HG03135 (cell line): ENCODE results near the gene THOC5.
"Not testable (repeated sequence)": the region's sequence is repeated elsewhere in the genome, so short reads cannot be mapped to it uniquely, and the experiment has no call there.

Experiments used
- ATAC-seq: cut with Tn5 transposase; IDR thresholded peaks from one replicate; pipeline ENCODE4 v1.9.1; 2021; ENCODE audit warnings: mild to moderate bottlenecking, moderate library complexity; ENCODE audit not compliant: unreplicated experiment

Gene THOC5

DNA sequence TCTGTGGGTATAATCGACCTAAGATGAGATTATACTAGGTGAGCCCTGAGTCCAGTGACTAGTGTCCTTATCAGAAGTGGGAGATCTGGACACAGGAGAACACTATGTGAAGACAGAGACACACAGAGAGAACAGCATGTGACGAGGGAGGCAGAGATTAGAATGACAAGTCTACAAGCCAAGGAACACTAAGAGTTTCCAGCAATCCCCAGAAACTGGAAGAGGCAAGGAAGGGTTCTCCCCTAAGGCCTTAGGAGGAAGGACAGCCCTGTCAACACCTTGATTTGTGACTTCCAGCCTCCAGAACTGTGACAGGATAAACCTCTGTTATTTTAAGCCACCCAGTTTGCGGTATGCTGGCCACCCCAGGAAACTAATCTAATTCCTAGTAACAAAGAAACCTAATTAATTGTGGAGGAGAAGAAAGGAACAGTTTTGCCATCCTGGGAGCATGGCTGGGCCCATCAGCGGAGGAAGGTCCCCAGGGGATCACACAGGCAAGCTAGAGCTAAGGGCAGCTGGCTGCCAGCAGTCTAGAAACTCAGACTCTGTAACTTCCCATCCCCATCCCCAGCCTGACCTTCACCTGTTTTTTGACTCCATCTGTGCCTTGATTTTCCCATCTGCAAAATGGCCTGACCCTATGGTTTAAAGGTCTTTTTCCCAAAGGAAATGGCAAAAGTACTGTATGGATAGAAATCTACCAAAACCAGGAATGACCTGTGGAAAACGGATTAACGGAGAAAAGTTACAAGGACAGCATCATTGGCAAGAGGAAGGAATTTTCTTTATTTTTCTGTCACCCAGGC lies 10.3 kb upstream of the THOC5 start:
- ATAC-seq: no peak

DNA sequence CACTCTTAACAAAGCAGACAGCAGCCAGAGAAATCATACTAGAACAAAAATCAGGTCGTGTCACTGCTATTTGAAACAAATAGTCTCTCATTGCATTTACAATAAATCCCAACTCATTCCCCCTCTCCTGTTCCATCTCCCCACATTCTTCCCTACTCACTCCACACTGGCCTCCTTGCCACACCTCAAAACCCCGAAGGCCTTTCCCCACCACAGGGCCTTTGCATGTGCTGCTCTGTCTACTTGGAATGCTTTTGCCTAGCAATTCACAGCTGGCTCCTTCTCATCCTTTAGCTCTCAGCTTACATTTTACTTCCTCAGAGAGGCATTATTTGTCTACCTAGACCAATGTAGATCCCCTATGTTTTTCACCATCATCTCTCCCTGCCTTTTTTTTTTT lies 6.3 kb upstream of the THOC5 start:
- no peak for ATAC-seq

- ATAC-seq: no peak
Measured at GRCh38 chr22:29559030-29559429, 5.5 kb upstream of the THOC5 start.

GRCh38 chr22:29555065-29555644 lies 1.6 kb upstream of the THOC5 start:
- ATAC-seq: no peak

DNA sequence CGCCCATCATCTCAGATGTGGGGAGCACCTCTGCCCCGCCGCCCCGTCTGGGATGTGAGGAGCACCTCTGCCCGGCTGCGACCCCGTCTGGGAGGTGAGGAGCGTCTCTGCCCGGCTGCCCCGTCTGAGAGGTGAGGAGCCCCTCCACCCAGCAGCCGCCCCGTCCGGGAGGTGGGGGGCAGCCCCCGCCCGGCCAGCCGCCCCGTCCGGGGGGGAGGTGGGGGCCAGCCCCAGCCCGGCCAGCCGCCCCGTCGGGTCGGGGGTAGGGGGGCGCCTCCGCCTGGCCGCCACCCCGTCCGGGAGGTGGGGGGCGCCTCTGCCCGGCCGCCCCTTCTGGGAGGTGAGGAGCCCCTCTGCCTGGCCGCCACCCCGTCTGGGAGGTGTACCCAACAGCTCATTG lies 1.2 kb downstream of the THOC5 start:
- not testable (repeated sequence) for ATAC-seq

DNA sequence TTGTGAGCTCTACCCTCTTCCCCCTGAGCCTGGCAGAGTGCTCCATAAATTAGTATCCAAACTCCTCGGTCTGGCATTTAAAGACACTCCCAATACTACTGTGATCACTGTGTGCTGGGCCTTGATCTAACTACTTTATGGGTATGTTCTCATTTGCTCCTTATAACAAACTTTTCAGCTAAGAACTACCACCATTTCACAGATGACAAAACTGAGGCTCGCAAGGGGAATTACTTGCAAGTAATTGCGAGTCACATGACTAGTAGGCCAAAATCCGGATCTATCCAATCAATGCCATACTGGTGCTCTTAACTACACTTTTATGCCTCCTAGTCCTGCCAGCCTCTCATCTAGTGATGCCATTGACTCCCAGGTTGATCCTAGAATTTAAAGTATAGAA lies 3.6 kb downstream of the THOC5 start:
- ATAC-seq: no peak

DNA sequence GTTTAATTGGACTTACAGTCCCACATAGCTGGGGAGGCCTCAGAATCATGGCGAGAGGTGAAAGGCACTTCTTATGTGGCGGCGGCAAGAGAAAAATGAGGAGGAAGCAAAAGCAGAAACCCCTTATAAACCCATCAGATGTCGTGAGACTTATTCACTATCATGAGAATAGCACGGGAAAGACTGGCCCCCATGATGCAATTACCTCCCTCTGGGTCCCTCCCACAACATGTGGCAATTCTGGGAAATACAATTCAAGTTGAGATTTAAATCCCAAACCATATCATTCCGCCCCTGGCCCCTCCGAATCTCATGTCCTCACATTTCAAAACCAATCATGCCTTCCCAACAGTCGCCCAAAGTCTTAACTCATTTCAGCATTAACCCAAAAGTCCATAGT lies 8.5 kb downstream of the THOC5 start:
- not testable (repeated sequence) for ATAC-seq

GRCh38 chr22:29541845-29542244 lies 11.7 kb downstream of the THOC5 start:
- ATAC-seq: no peak

DNA sequence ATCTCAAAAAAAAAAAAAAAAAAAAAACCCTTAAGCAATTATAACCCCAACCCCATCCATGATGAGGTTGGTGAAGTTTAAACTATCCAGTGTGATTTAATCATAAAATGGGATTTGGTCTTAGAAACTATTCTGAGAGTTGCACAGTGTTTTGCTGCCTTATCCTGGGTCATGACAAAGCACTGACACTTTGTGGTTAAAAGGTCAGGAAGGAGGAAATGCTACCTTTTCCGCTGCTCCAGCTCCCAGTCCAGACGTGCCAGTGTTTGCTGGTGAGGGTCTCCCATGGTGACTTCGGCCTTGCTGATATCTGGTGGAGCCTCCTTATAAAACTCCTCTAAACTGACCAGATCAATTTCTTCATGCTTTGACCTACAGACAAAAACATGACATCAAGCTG lies 14.5 kb downstream of the THOC5 start:
- ATAC-seq: no peak

GRCh38 chr22:29536411-29536810 lies 17.1 kb downstream of the THOC5 start:
- ATAC-seq: no peak

GRCh38 chr22:29531419-29531818 lies 22.1 kb downstream of the THOC5 start:
- no peak for ATAC-seq

DNA sequence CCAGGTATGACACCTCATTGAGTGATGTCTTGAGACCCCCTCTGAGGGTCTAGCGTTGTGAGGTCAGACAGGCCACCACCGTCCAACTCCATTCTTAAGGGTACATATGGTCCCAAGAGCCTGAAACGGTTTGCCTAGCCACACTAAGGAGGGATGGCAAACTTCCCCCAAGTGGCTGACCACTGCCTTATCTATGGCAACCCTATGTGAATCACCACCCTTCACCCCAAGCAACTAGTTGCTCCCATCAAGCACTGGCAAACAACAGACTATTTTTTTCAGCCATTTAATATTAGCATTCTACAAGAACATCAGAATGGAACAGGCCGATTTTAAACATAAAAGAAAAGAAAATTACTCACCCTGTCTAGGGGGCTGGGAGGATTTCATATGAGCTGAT lies 22.8 kb downstream of the THOC5 start:
- ATAC-seq: no peak

DNA sequence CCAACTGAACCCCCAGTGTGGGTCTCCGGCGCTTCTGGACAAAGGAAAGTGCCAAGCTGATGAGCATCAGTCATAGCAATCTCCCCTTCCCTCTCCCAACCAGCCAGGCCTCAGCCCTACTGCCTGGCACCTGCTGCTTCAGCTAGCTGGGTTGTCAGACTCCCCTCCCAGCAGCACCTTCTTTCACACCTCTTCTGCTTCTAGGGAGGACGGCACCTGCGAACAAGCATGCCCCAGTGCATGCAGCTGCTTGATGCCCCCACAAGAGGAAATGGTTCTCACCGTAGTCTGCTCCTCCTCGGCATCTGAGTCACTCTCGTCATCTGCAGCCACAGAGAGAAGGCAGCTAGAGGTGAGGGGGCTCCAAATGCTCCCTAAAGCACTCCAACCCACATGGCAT lies 25.4 kb downstream of the THOC5 start:
- ATAC-seq: no peak

DNA sequence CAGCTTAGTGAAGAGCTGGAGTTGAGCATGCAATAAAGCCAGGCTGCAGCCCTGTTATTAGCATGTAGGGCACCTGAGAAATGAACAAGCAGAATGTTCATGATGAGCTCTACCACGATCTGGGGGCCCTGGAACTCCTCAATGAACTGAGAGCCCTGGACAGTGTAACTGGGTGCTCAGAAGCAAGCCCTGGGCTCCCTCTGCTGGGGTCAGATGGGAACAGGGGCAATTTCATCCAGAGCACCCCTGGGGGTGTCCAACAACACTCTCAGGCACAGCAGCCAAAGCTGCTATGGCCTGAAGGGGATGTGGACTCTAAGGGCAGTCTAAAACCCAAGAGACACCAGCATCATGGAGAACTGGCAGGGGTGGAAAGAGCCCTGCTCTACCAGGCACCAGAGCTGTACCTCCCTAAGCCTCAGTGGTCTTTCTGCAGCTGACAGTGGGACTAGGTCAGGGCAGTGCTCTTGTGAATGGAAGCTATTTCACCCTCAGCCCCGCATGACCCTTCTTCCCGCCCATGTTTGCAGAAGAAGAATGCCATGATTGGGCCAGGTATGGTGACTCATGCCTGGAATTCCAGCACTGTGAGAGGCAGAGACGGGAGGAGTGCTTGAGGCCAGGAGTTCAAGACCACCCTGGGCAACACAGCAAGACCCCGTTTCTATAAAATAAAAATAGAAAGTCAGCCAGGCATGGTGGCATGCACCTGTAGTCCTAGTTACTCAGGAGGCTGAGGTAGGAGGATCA lies 28.9 kb downstream of the THOC5 start:
- no peak for ATAC-seq

DNA sequence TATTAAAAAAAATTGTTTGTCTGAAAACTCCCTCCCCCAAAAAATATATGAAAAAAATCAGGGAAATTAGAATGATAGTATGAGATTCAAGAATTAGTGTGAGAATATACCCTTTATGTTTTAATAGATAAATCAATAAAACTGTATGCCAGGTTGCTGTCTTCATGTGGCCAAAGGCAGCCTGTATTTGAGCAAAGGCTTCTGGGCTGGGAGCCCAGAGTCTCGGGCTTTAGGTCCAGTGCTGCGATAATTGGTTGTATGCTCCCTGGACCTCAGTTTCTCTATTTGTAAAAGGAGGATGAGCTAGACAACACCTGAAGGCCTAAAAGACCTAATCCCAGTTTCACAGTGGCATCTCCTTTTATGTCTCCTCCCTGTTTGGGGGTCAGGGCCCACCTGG lies 29.8 kb downstream of the THOC5 start:
- ATAC-seq: no peak

- no peak for ATAC-seq
Measured at GRCh38 chr22:29521526-29521925, 32.0 kb downstream of the THOC5 start.

DNA sequence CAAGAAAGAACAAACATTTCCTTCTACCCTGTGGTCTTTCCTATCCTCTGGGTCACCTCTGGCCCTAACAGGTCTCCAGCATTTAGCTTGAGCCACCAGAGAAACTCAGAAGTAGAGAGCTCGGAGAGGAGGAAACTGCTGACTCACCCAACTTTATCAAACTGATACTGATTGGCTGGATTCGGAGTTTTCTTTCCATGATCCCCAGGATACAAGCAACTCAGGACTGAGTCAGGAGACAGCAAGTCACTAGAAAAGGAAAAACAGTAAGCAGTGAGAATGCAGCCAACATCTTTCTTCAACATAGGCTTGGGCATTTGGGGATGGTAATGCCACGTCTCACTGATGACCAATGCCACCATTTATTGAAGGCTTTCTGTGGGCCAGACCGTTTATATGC lies 32.7 kb downstream of the THOC5 start:
- no peak for ATAC-seq

- no peak for ATAC-seq
Measured at GRCh38 chr22:29519996-29520395, 33.6 kb downstream of the THOC5 start.

DNA sequence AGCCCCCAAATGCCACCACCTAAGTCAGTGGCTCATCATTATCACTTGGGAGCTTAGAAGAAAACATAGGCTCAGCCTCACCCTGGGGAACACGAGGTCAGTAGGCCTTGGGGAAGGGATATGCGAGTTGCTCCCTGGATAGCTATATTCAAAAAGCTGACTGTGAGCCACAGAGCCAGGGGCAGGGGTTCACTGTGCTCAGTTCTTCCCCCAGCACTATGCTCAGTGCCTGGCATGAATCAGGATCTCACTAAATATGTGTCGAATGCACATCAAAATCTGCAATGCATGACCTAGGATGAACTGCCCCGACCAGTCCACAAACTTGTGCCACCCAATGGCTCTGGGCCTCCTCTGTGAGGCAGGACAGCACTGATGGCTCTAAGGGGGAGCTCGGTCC lies 35.1 kb downstream of the THOC5 start:
- no peak for ATAC-seq

DNA sequence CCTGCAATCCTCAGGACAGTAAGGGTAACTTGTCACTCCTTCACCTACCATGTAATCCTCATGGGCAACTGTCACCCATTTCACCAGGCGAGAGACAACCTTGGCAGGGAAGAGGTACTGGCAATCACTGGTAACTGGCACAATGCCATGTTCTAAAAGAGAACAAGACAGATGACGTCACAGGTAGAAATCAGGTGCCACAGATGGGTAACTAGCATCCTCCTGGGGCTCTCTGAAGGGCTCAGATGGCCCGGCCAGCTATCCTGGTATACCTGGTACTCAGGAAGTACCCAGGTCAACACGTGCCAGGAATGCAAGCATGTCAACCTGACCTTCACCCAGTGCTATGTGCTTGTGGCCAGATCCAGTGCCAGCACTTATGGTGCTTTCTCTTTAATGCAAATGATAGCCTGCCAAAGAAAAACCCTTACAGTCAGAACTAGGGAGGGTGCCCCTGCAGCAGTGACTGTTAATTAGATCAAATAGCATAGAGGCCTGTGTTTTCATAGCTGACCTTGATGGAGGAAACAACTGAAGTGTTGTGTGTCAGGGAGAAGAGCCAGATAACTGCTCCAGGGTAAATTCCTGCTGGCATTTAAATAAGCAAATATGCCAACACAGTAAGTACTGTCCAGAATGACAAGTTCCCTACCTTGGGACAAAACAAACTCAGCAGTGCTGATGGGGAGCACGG lies 36.2 kb downstream of the THOC5 start:
- no peak for ATAC-seq

DNA sequence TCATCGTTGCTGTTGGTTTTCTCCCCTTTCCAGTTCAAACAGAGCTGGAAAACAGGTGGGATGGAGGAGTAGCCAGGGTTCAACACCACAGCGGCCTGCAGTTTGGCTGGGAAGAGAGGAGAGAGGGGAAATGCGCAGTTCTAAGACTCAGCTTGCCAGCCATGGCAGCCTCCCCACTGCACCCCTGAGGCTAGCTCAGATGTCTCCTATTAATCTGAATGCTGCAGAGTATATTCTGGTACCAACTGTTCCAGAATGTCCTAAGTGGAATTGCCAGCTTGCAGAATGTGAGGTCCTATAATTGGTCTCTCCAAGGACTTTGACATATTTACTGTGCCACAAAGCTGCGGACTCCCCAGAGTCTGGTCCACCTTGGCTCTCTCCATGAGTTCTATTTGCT lies 41.5 kb downstream of the THOC5 start:
- ATAC-seq: no peak
